GM19455 (cell line): ENCODE results near the gene VPS13A.

ENCODE experiments used
- ATAC-seq: cut with Tn5 transposase; IDR thresholded peaks from one replicate; pipeline ENCODE4 v1.9.1; 2021; ENCODE audit not compliant: unreplicated experiment

Gene VPS13A

DNA sequence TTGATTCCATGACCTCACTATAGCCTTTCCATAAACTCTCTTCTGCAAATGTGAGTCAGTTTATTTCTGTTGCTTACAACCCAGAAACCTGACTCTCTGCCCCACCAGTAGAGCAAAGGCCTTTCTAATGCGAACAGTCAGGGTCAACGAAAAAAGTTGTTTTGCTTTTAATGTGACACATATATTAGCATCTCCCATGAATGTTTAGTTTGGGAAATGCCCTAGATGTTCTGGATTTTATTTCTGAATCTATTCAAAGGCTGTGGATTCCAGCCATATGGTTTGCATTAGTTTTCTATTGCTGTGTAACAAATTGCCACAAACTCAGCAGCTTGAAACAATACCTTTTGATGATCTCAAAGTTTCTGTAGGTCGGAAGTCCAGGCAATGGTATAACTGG lies 277.3 kb downstream of the VPS13A start:
- no peak for ATAC-seq

DNA sequence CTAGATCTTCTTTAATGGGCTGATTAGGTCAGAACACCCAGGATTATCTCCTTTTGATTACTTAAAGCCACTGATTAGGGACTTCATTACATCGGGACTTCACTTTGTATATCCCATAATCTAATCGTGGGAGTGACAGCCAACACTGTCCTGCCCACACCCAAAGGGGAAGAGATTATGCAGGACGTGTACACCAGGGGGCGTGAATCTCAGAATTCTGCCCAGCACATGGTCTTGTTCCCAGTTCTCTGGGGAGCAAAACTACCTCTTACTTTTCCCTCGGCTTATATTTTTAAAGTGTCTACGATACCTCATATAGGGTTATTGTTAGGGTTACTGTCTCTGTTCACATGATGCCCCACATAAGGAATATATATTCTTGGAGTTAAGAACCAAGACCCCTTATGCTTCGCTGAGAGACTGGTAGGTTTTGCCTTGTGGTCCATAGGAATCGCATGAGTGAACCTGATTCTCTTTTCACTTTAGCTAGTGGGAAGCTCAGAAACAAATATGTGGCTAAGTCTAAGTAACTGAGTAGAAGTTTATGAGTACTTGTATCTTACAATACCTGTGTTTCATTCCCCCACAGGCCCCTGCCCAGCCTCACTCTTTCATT lies 278.1 kb downstream of the VPS13A start:
- peak; percentile 35 for ATAC-seq

DNA sequence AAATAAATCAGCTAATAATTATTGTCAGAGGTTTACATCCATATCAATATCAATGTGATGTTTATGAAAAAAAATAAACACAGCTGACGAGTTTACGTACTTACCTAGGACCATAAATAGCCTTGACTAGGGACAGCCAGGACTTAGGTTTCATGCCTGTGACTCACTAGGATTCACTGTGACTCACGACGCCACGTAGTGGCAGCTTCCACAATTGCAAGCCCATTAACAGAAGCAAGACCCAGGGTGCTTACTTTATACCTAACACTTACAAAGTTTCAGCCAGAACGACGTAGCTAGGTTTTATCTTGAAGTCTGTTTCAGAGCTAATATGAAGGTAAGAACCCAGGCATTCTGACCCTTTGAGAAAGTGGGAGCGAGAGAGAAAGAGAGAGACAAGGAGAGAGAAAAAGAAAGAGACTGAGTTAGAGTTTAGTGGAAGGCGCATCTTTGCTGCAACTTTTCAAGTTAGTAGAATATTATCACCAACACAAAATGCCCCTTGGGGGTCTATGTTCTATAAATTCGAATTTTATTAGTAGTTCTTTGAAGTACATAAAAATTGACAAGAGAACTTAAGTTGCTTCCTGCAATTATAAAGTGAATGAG lies 279.6 kb downstream of the VPS13A start:
- ATAC-seq = peak; percentile 76

DNA sequence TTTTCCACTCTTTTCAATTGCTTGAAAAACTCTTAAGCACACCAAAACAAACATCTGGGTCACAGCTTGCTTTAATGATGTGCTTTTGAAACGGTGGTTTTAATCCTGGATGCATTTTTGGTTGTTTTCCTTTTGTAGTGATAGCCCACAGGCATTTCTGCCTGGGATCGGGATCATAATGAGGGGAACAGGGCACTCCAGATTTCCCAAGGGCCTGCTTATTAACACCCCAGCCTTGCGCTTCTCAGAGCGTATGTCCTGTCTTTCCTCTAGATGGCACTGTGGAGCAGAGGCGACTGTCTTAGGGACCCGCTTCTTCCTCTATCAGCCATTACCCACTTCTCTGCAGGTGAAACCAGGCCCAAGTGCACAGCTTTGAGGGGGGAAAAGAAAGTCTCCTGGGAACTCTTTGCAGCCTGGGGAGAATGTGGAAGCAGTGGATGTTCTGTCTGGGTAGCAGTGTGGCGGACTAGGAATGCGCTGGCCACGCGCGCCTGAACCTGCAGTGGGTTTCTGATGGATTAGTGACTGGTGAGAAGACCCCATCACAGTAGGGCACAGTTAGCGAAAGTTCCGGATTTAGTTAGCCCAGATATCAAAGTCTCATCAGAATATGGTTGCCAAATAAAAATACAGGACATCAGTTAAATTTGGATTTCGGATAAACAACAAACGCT lies 280.7 kb downstream of the VPS13A start:
- ATAC-seq = peak; percentile 87

DNA sequence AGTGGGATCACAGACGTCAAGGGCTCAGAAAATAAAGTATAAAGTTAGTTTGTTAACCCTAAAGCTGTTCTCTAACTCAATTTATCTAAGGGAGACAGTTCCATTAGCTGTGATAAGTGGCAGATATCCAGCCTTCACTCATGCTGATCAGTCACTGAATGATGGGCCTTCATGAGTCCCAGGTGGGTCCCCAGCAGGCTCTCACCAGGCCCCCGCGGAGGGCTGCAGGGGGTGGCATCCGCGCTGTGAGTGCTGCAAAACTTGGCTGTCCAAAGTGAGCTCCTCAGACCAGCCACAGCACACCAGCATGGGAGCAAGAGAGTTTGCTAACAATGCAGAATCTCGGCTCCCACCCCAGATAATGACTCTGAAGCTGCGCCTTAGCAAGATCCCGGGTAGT lies 283.6 kb downstream of the VPS13A start:
- no peak for ATAC-seq

DNA sequence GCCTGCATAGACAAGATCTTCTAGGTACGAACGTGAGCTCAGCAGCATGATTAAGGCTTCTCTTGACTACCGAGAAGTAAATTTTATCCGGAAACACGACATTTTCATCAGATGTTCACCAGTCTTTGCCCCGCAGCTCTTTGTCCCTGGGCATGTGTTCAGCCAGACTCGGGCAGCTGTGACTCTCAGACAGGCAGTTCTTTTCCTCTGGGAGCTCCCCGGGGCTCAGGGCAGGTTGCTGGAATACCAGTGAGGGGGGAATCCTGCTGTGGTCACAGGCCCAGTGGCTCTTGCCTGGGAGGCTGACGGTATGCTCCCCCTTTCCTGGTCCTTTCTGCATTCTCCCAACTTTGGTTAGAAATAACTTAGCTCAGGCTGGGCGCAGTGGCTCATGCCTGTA lies 284.7 kb downstream of the VPS13A start:
- no peak for ATAC-seq

DNA sequence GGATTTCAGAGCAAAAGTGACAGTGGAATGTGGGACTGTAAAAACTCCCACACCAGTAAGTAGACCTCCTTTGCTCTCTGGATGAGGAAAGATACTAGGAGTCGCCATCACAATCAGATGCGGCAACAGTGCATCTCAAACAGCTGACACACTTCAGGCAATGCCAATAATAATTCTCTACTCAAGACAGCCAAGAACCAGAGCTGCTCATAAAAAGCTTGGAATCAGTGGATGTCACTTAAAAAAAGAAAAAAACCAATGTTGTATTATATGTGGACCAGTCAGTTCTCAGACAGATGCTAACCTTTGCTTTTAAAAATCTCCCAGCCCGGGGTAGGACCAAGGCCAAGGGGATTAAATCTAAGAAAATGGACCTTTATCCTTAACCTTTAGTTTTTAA lies 285.8 kb downstream of the VPS13A start:
- ATAC-seq = no peak

DNA sequence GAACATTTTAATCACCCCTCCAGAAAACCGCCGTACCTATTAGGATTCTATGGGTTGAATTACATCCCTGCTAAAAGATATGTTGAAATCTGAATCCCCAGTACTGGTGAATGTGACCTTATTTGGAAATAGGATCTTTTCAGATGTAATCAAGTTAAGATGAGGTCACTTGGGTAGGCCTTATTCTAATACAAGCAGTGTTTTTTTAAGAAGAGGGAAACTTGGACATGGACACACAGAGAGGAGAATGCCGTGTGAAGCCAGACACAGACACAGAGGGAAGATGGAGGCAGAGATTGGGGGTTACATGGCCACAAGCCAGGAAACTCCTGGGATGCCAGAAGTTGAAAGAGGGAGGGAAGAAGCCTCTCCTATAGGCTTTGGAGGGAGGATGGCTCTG lies 287.3 kb downstream of the VPS13A start:
- ATAC-seq = no peak

DNA sequence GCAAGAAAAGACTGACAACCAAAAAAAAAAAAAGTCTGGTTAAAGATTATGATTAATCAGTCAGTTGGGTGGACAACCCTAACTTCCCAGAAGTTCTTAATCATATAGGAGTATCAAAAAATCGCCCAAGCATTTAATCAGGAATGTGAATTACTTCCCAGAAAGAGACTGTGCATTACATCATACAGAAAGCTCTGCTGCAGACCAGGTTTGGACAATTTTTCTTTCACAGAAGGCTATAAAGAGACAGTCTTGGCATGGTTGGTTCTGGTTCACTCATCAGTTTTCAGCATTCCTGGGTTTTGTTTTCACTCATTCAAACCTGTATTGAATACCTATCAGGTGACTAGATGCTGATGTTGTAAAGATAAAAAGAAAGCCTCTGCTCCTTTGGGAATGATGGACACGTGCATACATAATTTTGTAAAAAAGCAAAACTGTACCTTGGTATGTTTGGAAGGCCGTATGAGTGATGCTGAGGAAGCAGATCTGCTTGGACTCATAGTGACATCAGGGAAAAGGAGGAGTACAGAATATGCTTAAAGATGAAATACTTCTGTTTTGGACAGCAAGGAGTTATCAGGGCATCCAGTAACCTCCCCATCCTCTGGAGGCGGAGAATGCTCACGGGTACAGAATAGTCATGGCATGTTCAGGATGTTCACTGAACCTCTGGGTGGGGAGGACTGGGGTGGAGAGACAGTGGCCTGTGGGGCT lies 292.3 kb downstream of the VPS13A start:
- ATAC-seq = no peak
